Activated naive CD8-positive, alpha-beta T cell (primary cell): ENCODE data around the gene LSAMP.
"Not testable (repeated sequence)": the region's sequence is repeated elsewhere in the genome, so short reads cannot be mapped to it uniquely, and the experiment has no call there.

Experiments
- H3K27ac Mint-ChIP-seq: one replicate; pipeline ENCODE4 v1.8.0; 2021; ENCODE audit warnings: mixed read lengths
- H3K27me3 Mint-ChIP-seq: one replicate; pipeline ENCODE4 v1.8.0; 2021; ENCODE audit warnings: mixed read lengths
- H3K36me3 Mint-ChIP-seq: one replicate; pipeline ENCODE4 v1.8.0; 2021; ENCODE audit warnings: mixed read lengths
- H3K4me1 Mint-ChIP-seq: one replicate; pipeline ENCODE4 v1.8.0; 2021; ENCODE audit warnings: low read depth, mixed read lengths
- H3K4me3 Mint-ChIP-seq: one replicate; pipeline ENCODE4 v1.8.0; 2021; ENCODE audit warnings: mild to moderate bottlenecking, mixed read lengths
- H3K9me3 Mint-ChIP-seq: one replicate; pipeline ENCODE4 v1.8.0; 2021; ENCODE audit warnings: low read depth, mixed read lengths

LSAMP gene

DNA sequence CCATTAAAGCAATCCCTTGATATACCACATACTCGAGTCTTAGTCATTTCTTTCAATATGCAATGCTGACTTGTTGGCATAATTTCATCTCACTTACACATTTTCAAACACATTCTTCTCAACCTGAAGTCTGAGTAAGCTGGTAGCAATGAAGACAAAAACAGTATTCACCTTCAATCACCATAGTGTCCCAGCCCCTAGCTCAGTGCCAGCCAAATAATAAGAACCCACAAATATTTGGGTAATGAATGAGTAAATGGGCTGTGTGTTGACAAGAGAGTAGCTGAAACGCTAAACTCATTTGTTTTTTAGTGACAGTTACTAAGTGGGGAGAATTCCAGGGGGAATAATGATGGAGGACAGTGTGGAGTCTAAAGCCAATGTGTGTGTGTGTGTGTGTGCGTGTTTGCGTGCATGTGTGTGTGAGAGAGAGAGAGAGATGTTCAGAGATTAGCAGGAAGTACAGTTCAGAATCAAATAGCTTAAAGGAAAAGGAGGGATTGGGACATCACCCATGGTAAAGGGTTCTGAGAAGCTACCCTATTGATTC is 656.3 kb downstream of the LSAMP start:
- H3K36me3 Mint-ChIP-seq, result no peaks in the 10 kb centered on the region
- H3K9me3 Mint-ChIP-seq, result no peaks in the 10 kb centered on the region
- H3K27ac Mint-ChIP-seq, result peak overlapping the region; percentile 81
- no peak overlapping the region for H3K4me3 Mint-ChIP-seq
- peaks cover 51% of the 10 kb centered on the region for H3K4me1 Mint-ChIP-seq
- H3K27me3 Mint-ChIP-seq, result no peaks in the 10 kb centered on the region

DNA sequence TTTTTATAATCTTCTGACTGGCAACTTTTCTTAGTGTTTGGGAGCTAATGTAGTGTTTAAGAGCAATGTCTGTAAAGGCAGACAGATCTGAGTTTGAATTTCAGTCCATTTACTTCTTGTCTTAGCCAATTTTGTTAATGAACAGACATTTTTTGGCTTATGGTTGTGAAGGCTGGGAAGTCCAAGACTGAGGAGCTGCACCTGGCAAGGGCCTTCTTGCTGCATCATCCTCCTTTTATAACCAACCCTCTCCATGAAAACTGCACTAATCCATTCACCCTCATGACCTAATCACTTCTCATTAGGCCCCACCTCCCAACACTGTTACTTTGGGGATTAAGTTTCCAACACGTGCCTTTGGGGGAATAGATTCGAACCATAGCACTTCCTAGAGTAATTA is 657.5 kb downstream of the LSAMP start:
- no peak overlapping the region for H3K4me3 Mint-ChIP-seq
- H3K9me3 Mint-ChIP-seq, result no peaks in the 10 kb centered on the region
- no peak overlapping the region for H3K27ac Mint-ChIP-seq
- no peaks in the 10 kb centered on the region for H3K36me3 Mint-ChIP-seq
- H3K4me1 Mint-ChIP-seq, result peaks cover 45% of the 10 kb centered on the region
- no peaks in the 10 kb centered on the region for H3K27me3 Mint-ChIP-seq

DNA sequence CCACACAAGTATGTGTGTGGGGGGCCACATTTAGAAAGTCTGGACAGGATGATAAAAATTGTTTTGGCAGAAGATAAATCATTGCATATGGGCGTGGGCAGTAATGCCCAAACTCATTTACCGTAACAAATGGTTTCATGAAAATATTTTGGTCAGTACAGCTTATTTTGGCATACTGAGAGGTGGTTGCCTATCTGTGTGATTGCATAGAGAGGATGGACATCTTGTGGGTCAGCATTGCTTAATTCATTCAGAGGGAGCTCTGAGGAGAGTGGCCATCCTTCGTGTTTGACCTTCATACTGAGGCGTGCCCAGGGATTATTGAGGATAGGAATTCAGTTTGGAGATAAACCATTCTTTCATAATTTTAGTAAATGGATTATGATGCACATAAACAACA is 659.5 kb downstream of the LSAMP start:
- no peaks in the 10 kb centered on the region for H3K27me3 Mint-ChIP-seq
- H3K27ac Mint-ChIP-seq, result no peak overlapping the region
- no peaks in the 10 kb centered on the region for H3K9me3 Mint-ChIP-seq
- no peaks in the 10 kb centered on the region for H3K36me3 Mint-ChIP-seq
- peaks cover 33% of the 10 kb centered on the region for H3K4me1 Mint-ChIP-seq
- peak overlapping the region; percentile 11 for H3K4me3 Mint-ChIP-seq

DNA sequence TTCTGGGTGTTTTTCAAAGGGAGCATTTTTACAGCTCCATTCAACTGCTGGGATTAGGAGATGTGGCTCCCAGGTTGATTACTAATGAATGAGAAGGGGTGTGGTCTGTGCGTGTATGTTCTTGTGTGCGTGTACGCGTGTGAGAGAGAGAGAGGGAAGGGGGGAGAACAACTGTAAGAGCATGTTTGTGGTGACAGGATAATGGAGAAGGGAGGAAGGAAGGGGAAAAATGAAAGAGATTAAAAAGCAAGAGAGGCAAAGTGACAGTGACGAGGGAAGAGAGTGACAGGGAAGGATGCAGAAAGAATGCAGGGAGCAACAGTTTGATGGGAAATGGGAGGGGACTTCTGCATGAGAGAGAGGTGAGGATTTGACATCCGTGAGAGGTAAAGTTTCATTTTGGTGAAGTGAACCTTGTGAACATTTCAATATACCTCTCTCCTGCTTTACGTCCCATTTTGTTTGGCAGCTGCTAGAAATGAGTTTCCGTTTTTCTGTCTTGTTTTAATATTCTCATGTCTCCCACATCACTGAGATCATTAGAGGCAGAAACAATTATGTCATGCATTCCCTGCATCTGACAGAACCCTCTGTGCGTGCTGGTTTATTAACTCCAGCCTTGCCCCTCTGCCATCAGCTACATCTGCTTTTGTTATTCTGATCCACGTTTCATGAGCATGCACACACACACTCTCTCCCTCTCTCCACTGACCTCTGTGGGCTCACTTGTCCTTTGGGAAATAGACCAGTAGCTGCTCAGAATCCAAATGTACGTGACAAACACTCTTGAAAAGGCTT is 660.3 kb downstream of the LSAMP start:
- Mint-ChIP-seq H3K9me3 (no peaks in the 10 kb centered on the region), H3K36me3 (no peaks in the 10 kb centered on the region), H3K27ac (peak overlapping the region; percentile 97), H3K4me1 (peaks cover 26% of the 10 kb centered on the region), H3K4me3 (peak overlapping the region; percentile 94), H3K27me3 (no peaks in the 10 kb centered on the region)

DNA sequence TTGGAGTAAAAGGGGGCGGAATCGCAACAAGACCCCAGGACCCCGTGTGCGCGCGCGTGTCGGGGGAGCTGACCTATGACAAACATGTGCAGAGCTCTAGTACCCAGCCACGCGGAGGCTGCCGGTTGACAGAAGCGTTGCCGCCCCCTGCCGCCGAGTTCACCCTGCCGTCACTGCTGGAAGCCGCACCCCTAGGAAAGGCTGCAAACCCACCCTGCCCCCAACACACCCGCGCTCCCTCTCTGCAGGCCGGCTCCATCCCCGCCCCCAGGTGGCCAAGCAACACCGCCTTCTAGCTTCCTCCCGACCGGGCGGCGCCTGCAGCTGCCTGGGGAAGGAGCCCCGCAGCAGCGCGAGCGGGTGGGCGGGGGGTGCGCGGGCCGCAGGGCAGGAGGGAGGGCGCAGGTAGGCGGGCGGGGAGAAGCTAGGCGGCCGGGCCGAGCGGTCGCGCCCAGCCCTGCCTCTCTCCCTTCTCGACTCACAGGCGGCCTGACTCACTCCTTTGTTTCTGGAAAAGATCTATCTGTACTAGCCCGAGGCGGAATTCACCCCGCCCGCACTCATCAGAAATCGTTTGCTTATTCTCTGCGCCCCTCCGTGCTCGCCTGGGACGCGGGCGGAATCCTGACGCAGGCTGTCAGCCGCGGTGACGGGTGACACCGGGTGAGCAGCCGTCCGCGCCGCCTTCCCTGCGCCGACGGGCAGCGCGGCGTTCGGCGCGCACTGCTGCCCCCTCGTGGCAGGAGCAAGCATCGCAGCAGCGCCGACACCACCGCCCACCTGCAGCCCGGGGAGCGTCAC is 661.1 kb downstream of the LSAMP start:
- H3K9me3 Mint-ChIP-seq, result no peaks in the 10 kb centered on the region
- H3K27ac Mint-ChIP-seq, result peak overlapping the region; percentile 97
- H3K36me3 Mint-ChIP-seq, result no peaks in the 10 kb centered on the region
- H3K4me3 Mint-ChIP-seq, result peak overlapping the region; percentile 94
- no peaks in the 10 kb centered on the region for H3K27me3 Mint-ChIP-seq
- peaks cover 22% of the 10 kb centered on the region for H3K4me1 Mint-ChIP-seq

DNA sequence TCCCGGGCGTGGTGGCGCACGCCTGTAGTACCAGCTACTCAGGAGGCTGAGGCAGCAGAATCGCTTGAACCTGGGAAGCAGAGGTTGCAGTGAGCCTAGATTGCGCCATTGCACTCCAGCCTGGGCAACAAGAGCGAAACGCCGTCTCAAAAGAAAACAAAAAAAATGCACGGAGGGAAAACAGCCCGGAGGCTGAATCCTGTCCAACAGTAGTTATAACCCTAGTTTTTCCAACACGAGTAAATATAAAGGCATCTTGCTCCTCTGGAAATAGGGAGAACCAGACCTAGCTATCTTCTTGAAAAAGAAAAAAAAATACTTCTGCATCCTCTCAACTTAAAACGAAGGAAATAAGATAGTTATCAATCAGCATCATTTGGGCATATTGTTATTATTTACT is 661.9 kb downstream of the LSAMP start:
- not testable (repeated sequence) for H3K36me3 Mint-ChIP-seq, H3K27me3 Mint-ChIP-seq, H3K9me3 Mint-ChIP-seq
- H3K4me3 Mint-ChIP-seq, result peak overlapping the region; percentile 94
- H3K27ac Mint-ChIP-seq, result peak overlapping the region; percentile 91
- H3K4me1 Mint-ChIP-seq, result peaks cover 15% of the 10 kb centered on the region

DNA sequence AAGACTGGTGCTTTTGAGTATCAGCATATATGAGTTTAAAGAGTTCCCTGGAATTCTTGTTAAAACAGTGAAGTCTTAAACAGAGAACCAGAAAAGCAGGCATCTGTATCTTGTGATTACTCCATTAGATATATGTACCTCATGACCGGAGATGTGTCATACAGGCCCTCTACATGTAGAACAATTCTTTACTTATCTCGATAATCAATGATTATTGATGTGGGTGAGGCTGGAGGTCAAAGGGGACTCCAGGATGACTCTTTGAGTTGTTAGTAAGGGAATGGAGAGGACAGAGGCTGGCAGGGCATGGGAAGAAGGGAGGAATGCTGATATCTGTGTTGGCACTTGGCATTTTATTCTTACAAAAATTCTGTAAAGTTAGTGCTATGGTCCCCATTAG is 666.3 kb downstream of the LSAMP start:
- H3K27ac Mint-ChIP-seq, result no peak overlapping the region
- peaks cover 5% of the 10 kb centered on the region for H3K4me1 Mint-ChIP-seq
- no peaks in the 10 kb centered on the region for H3K9me3 Mint-ChIP-seq
- H3K36me3 Mint-ChIP-seq, result no peaks in the 10 kb centered on the region
- no peak overlapping the region for H3K4me3 Mint-ChIP-seq
- H3K27me3 Mint-ChIP-seq, result peaks cover 3% of the 10 kb centered on the region

DNA sequence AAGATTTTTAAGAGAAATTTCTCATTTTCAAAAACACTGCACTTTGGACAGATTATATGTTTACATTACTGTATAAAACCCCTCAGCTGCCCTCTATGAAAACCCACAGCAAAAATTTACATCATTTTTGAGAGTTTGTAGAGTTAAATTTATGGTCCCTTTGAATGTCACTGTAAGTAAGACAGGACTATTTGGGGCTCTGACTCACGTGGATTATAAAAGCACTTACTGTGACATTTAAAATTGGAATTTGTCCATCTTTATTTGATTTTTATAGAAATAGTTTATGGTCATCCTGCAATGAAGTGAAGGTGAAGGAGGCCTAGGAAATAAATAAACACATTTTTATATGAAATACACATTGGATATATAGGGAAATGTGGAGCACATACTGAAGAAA is 672.3 kb downstream of the LSAMP start:
- no peak overlapping the region for H3K27ac Mint-ChIP-seq
- H3K4me1 Mint-ChIP-seq, result no peaks in the 10 kb centered on the region
- no peaks in the 10 kb centered on the region for H3K36me3 Mint-ChIP-seq
- H3K9me3 Mint-ChIP-seq, result no peaks in the 10 kb centered on the region
- peaks cover 3% of the 10 kb centered on the region for H3K27me3 Mint-ChIP-seq
- no peak overlapping the region for H3K4me3 Mint-ChIP-seq

DNA sequence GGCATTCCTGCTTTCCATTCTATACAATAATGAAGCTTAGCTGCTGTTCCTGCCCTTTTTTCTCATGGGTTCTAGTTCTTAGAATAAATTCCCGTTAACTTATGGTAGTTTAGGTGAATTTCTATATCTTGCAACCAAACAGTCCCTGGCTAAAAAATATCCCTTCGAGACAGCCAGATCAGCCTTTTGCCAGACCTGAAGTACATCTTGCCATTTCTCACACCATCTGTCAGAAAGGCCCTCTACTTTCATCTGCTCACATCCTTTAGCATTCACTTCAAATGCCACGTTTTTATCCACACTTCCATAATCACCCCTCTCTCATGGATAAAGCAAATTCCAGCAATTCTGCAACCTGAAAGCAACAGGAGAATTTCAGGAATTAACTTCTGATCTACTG is 676.6 kb downstream of the LSAMP start:
- Mint-ChIP-seq H3K36me3 (no peaks in the 10 kb centered on the region), H3K4me3 (no peak overlapping the region), H3K4me1 (no peaks in the 10 kb centered on the region), H3K9me3 (no peaks in the 10 kb centered on the region), H3K27me3 (peaks cover 4% of the 10 kb centered on the region), H3K27ac (no peak overlapping the region)

DNA sequence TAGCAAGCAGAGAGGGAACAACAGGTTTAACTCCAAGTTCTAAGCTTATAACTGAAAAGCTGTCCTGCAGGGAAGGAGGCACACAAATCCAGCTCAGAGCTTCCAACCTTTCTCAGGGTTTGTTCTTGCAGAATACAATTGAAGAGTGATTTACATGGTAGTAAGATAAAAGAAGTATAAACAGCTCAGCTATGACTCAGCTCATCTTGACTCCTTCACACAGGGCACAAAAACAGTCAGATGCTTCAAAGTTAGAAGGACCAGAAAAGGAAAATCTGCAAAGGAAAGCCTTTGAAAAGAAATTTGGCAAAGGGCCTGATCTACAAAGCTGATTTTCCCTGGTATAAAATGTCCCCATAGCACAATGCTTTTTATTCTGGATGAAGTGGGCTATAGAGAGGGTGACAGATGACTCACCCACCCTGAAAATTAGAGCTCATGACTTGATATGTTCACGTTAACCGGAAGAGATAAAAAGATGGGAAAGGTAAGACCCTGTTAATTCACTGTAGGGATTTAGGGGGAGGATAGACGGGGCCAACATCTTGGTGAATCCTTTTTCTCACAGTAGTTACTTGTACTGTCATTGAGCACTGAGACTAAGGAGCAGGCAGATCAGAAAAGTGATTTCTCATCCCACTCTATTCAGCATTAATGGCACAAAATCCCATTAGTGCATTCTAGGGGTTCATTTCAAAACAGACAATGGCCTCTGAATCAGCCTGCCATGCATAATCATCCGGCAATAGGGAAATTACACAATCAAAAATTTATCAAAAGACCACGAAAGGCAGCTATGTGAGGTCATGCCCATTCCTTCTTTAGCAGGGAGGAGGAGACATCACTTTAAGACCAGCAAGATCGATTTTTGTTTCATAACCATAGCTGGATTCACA is 678.5 kb downstream of the LSAMP start:
- H3K9me3 Mint-ChIP-seq, result no peaks in the 10 kb centered on the region
- H3K4me1 Mint-ChIP-seq, result no peaks in the 10 kb centered on the region
- H3K36me3 Mint-ChIP-seq, result no peaks in the 10 kb centered on the region
- H3K27me3 Mint-ChIP-seq, result peaks cover 4% of the 10 kb centered on the region
- H3K4me3 Mint-ChIP-seq, result no peak overlapping the region
- H3K27ac Mint-ChIP-seq, result no peak overlapping the region

DNA sequence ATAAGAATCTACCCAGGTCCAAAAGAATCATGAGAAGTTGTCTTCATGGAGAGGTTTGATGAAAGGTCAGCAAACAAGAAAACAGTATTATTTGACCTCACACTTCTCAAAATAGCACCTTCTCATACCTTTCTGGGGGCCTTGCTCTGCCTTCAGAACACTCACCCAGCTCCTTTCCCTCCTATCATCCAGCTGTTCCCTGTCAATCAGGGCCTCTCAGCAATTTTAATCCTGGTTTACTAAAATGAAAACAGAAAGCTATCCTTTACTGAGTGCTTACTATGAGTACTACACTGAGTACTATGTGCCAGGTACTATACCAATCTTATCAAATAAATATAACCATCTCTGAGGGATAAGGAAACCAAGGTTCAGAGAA is 683.4 kb downstream of the LSAMP start:
- Mint-ChIP-seq H3K27ac (no peak overlapping the region), H3K4me3 (no peak overlapping the region), H3K27me3 (peaks cover 5% of the 10 kb centered on the region), H3K9me3 (no peaks in the 10 kb centered on the region), H3K4me1 (no peaks in the 10 kb centered on the region), H3K36me3 (no peaks in the 10 kb centered on the region)

DNA sequence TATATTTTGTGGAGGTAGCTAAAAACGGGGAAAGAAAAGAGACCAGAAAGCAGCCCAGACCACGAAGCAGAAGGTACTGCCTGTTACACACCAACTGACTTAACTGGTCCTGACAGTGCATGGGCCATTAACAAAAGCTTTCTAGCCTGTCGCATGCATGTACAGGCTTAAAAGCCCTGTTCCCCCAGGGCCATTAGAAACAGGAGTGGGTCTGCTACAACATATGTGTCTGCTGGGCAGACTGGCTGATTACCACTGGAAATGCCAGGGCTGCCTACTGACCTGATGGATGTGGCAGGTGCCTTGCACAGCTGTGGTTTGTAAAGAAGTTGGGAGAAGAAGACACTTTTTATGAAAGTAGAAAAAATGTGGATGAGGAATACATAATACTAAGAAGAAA is 684.6 kb downstream of the LSAMP start:
- H3K4me3 Mint-ChIP-seq, result no peak overlapping the region
- H3K27me3 Mint-ChIP-seq, result peaks cover 5% of the 10 kb centered on the region
- H3K36me3 Mint-ChIP-seq, result no peaks in the 10 kb centered on the region
- no peak overlapping the region for H3K27ac Mint-ChIP-seq
- no peaks in the 10 kb centered on the region for H3K9me3 Mint-ChIP-seq
- no peaks in the 10 kb centered on the region for H3K4me1 Mint-ChIP-seq

DNA sequence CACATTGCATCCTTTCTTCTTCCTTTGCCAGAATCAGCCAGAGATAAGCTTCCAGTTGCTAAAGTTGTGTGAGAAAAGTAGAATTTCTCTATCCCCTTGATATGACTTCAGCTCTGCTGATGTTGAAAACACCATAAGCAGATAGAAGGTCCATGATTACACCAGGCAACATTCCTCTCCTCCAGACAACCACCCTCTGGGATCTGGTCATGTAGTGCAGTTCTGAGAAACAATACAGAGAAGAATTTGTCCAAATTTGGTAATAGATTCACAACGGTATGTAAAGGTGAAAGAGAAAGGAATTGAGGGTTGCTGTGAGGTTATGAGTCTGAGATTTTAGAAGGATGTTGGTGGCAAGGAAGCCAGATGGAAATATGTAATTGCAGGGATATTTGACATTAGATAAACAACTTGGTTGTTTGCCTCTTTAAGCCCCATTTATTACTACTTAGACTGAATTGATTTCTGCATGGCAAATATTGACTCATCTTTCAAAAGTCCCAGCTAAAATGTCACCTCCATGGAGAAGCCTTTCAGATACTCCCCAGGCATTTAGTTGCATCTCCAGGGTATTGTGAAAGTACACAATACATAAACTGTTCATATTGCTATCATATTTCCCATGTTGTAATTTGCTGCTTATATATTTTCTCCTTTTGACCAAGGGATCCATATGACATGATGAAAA is 687.1 kb downstream of the LSAMP start:
- peaks cover 3% of the 10 kb centered on the region for H3K27me3 Mint-ChIP-seq
- H3K27ac Mint-ChIP-seq, result no peak overlapping the region
- no peak overlapping the region for H3K4me3 Mint-ChIP-seq
- no peaks in the 10 kb centered on the region for H3K9me3 Mint-ChIP-seq
- no peaks in the 10 kb centered on the region for H3K36me3 Mint-ChIP-seq
- no peaks in the 10 kb centered on the region for H3K4me1 Mint-ChIP-seq

DNA sequence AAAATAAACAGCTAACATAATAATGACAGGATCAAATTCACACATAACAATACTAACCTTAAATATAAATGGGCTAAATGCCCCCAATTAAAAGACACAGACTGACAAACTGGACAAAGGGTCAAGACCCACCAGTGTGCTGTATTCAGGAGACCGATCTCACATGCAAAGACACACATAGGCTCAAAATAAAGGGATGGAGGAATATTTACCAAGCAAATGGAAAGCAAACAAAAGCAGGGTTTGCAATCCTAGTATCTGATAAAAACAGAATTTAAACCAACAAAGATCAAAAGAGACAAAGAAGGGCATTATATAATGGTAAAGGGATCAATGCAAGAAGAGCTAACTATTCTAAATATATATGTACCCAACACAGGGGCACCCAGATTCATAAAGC is 692.3 kb downstream of the LSAMP start:
- H3K9me3 Mint-ChIP-seq, H3K36me3 Mint-ChIP-seq, H3K4me3 Mint-ChIP-seq, H3K27ac Mint-ChIP-seq, H3K4me1 Mint-ChIP-seq: not testable (repeated sequence)
- peaks cover 12% of the 10 kb centered on the region for H3K27me3 Mint-ChIP-seq
